ENCODE measurements around the gene CACNA2D2. TPM values are rescaled to one million over a fixed set of nuclear protein-coding genes. Genes with fewer than 3 reads are reported as not detected.

Gene CACNA2D2
- total RNA-seq, 1 donor from 2014 or later: not detected

DNA sequence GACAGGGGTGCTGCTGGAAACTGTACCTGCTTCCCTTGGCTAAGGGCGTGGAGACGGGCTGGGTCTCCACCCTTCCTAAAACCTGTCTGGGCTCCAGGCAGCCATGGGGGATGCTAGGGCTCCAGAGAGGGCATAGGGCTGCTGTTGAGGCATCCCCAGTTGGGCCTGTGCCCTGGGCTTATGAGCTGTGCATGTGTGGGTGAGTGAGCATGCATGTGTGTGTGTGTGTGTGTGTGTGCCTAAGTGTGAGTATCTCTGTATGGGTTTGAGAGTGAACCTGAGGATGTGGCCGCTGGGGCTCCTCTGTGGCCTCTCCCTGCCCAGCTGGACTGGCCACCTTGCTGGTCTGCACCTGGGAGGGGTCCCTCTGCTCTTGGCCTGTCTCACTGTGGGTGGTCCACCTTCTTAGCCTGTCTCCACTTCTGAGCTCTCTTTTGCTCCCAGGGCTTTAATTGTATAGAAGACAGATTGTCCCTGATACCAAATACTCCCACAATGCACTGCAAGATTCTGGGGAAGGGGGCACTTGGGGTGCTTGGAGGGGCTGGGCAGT lies 132.2 kb downstream of the CACNA2D2 start:
- DNase-seq (ENCODE audit: low read depth, low spot score): no peak

- DNase-seq (ENCODE audit: low read depth, low spot score): no peak
Measured at GRCh38 chr3:50370594-50370993, 132.8 kb downstream of the CACNA2D2 start.

GRCh38 chr3:50369012-50369670 lies 134.3 kb downstream of the CACNA2D2 start:
- DNase-seq (ENCODE audit: low read depth, low spot score): no peak

DNA sequence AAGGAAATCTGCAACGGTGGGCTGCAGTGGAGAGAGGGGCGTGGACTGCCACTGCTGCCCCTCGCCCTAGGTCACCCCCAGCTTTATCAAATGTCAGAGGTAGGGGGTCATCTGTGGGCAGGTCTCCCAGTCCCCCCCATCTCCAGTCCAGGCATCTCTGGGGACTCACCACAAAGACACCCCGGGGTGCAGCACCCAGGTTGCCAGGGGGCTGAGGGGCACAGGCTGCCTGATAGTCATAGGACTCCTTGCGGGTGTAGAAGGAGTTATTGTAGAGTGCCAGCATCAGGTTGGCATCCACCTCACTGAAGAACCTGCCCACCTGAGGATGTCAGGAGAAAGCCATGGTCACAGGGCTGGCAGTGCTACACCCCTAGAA lies 137.6 kb downstream of the CACNA2D2 start:
- DNase-seq (ENCODE audit: low read depth, low spot score): no peak

- no peak for DNase-seq (ENCODE audit: low read depth, low spot score)
Measured at GRCh38 chr3:50365080-50365841, 138.2 kb downstream of the CACNA2D2 start.

- DNase-seq (ENCODE audit: low read depth, low spot score): no peak
Measured at GRCh38 chr3:50364573-50365079, 138.8 kb downstream of the CACNA2D2 start.

DNA sequence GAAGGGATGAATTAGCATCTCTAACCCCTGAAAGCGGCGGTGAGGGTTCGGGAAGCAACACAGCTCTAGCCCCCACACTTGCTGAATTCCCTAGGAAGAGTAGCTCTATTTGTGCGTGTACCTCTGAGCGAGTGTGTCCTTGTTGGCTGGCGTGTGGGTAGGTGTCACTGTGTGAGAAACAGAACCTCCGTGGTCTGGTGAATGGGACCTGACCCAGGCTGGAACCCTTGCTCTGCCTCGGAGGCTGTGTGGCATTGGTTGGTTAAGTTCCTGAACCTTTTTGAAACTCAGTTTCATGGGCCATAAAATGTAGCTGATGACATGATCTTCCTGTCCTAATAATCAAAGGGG lies 143.7 kb downstream of the CACNA2D2 start:
- DNase-seq (ENCODE audit: low read depth, low spot score): no peak

DNA sequence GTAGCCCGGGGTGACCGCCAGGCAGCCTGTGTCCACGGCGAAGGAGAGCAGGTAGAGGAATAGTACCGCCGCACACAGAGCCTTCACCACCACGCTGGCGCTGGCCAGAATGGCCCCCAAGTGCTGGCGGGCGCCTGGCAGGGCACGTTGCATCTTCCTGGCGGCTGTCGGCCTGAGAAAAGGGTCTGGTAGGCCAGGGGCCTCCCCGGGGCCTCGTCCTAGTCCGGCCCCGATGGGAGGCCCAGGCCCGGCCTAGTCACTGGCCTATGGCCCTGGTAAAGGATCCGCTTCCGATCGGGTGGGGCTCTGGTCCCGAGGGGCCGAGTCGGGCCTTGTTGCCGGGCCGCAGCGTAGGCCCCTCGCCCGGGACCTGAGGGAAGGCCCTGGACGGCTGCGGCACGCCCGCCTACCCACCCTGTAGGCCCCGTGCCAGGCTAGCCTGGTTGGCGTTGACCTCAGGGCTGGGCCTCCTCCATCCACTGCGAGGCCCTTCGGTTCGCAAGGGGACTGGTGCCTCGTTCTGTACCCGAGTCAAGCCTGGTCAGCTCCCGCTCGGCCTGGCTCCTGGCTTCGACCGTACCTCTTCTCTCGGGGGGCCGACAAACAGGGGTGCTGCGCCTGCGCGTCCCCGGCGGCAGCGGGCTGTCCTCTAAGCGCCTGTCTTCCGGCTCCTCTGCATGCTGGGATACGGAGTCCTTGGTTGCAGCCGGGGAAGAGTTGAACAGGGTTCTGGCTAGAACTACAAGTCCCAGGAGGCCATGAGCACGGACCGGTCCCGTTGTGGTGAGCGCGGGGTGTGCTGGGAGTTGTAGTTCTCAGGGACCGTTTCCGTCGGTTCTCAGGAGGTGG lies 144.3 kb downstream of the CACNA2D2 start, which contains the start of gene TMEM115:
Gene TMEM115 (minus strand): TSS at position 611 of the 849 bp plus-strand sequence. CDS start 458 bp downstream, at position 153.
- DNase-seq (ENCODE audit: low read depth, low spot score): peak; percentile 96

- no peak for DNase-seq (ENCODE audit: low read depth, low spot score)
Measured at GRCh38 chr3:50358355-50358910, 145.0 kb downstream of the CACNA2D2 start.

GRCh38 chr3:50357481-50357880 lies 146.0 kb downstream of the CACNA2D2 start:
- no peak for DNase-seq (ENCODE audit: low read depth, low spot score)

DNA sequence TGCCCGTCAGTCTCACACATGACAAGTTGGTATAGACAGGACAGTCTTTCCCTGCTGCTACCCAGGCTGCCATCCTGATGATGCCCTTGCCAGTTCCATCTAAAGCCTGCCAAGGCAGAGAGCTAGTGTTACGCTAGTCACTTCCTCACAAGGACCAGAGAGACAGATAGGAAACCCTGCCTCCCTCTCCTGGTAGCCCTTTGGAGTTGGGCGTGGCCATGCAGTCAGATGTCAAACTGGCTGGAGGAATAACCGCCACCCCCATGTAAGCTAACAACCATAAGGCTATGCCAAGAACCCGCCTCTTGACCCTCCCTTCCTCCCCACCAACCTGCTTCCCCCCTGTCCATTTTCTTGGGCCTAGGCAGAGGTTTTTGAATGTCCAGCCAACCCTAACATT lies 146.9 kb downstream of the CACNA2D2 start:
- DNase-seq (ENCODE audit: low read depth, low spot score): no peak

DNA sequence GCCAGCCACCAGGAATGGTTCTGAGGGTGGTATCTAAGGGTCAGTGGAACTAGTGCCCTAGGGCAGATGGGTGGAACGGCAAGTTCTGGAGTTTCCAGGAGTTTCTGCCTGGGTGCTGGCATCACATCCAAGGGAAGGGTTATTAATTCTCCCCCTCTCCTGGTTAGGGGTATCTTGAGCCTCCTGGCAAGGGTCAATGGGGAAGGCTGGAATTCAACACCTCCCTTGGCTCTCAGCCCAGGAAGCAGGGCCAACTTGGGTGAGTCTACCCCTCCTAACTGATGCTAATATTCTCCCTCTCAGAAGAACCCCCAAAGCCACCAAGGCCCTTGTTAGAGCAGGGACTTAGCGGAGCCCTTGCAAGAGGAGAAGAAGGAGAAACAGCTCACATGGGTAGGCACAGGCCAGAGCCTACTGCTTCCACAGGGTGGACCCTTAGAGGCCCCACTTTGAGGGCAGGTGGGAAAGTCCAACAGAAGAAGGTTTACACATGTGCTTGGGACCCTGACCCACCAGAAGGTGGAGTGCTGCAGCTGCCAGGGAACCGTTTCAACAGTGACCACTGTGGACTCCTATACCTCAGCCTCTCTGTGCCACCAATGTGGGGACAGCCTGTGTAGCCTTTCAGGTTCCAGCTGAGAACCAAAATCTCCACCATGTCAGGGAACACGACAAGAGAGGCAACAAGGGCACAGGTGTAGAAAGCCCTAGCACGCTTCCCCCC lies 147.4 kb downstream of the CACNA2D2 start:
- no peak for DNase-seq (ENCODE audit: low read depth, low spot score)

DNA sequence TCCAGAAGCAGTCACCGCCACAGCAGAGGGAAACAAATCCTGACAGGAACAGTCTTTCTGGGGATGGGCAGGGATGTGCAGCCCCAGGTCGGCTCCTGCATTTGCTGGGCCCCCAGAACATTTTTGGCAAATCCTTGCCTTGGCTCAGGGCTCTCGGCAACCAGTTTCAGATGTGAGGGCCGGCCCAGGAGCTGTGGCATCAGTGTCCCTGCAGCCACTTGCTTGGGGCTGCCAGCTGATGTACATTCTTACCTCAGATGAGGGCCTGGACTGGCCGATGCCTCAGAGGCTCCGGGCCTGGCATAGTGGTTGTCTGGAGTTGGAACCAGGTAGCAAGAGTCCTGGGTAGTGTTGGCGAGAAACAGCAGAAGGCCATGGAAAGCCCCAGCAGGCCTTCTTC lies 148.6 kb downstream of the CACNA2D2 start:
- DNase-seq (ENCODE audit: low read depth, low spot score): no peak

DNA sequence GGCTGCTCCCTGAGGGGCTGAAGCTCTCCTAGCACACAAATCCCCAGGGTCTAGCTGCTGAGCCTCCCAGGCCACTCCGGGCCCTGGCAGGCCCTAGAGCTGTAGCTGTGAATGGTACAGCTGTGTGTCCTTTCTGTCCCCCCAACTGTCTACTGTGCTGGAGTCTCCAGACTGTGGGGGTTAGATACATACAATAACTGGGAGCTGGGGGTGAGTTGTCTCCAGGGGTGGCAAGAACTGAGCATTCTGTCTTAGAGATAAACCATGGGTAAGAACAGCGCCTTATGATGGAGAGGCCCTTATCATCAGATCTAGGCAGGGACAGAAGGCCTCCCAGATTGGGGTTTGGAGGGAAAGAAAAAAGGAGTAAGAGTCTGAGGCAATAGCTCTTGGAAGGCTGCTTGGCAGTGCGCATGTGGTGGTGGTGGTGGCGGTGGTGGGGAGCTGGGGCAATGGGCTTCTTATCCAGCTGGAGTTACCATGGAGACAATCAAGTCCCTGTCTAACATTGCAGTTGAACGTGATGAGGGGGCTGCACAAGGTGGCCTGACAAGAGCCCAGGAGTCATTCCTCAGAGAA lies 149.2 kb downstream of the CACNA2D2 start:
- DNase-seq (ENCODE audit: low read depth, low spot score): no peak

DNA sequence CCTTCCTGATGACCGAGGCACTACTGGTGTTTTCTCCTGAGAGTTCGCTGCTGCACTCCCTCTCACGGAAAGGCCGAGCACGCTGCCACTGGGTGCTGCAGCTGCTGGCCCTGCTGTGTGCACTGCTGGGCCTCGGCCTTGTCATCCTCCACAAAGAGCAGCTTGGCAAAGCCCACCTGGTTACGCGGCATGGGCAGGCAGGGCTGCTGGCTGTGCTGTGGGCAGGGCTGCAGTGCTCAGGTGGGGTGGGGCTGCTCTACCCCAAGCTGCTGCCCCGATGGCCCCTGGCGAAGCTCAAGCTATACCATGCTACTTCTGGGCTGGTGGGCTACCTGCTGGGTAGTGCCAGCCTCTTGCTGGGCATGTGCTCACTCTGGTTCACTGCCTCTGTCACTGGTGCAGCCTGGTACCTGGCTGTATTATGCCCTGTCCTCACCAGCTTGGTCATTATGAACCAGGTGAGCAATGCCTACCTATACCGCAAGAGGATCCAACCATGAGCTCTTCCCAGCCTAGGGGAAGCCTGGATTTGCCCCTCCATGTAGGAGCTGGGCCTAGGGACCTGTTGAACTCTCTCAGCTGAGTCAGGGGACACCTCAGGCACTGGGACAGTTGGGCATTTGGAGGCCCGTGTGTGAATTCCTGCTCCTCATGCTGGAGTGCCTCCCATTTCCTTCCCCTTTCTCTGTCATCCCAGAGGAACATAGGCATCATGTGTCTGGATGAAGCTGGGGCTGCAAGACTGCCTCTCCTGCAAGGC lies 150.0 kb downstream of the CACNA2D2 start:
- no peak for DNase-seq (ENCODE audit: low read depth, low spot score)

- no peak for DNase-seq (ENCODE audit: low read depth, low spot score)
Measured at GRCh38 chr3:50352781-50353180, 150.7 kb downstream of the CACNA2D2 start.

DNA sequence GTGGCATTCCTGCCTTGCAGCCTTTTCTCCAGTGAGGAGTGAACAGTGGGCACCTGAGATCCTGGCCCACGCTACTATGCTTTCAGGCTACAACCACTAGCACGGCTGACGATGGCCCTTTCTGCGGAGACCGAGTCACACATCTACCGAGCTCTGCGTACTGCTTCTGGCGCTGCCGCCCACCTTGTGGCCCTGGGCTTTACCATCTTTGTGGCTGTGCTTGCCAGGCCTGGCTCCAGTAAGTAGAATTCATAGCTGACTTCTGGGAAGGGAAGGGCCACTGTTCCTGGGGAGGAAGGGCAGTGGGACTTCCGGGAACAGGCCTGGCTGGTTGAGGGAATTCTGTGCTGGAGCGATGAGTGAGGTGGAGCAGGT lies 152.1 kb downstream of the CACNA2D2 start:
- no peak for DNase-seq (ENCODE audit: low read depth, low spot score)

GRCh38 chr3:50350527-50351322 lies 152.7 kb downstream of the CACNA2D2 start, which contains the start of the genes CYB561D2 and NPRL2:
CYB561D2 (plus strand) TSS chr3:50350862; CDS start chr3:50351434, 572 bp downstream.
NPRL2 (minus strand) TSS chr3:50350775; CDS start chr3:50350652, 123 bp downstream.
- DNase-seq (ENCODE audit: low read depth, low spot score): peak; percentile 72

GRCh38 chr3:50350213-50350526 lies 153.3 kb downstream of the CACNA2D2 start:
- no peak for DNase-seq (ENCODE audit: low read depth, low spot score)

Data from pulmonary artery endothelial cell (primary cell).